ENCODE measurements around the gene ACAD9.

DNA sequence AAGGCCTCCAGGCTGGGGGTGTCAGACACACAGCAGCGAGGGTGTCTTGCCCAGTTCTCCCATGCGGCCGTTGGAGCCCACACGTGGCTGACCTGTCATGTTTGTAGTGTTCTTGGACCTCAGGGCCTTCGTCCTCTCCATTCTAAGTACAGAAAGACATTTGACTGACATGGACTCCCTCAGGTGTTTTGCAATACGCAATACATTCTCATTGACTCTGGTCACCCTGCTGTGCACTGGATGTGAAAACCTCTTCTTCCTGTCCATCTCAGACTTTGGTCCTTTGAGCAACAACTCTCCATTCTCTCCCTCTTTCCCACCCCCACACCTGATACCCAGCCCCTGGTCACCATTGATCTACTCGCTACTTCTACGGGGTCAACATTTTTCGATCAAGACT, 28.9 kb upstream of the ACAD9 start:
- no peak for TF ChIP-seq CTCF (IDR thresholded peaks at IDR 0.05)
- no peak for TF ChIP-seq POLR2A (IDR thresholded peaks at IDR 0.05)
